Myocyte (in vitro differentiated cells): Measurements from ENCODE around the gene MZB1. TPM values are rescaled to one million over a fixed set of nuclear protein-coding genes. Genes with fewer than 3 reads are reported as not detected.

Experiments
- DNase-seq: peaks from one replicate; pipeline ENCODE4 v3.0.0-alpha.2; 2012; ENCODE audit warnings: low read depth
- polyA plus RNA-seq: library from polyadenylated mRNA; unstranded; fragments of >200 nt; gene quantifications from one replicate; pipeline ENCODE4 v1.2.1, GENCODE V29; 2012; ENCODE audit warnings: missing spikeins
- total RNA-seq: library from RNA; depleted of rRNA; stranded (reverse); fragments of >200 nt; gene quantifications from 2 replicates; pipeline ENCODE4 v1.2.3, GENCODE V29; 2014

MZB1 gene
- 0.16 TPM in 1 of 2 replicates, not detected in the other for total RNA-seq
- not detected for polyA plus RNA-seq

- peak; percentile 50 for DNase-seq
These were observed at the start of gene MZB1 for GRCh38 chr5:139389701-139390638. Gene MZB1, minus strand, starts transcription at chr5:139389913. Its CDS starts 57 bp downstream, at chr5:139389856.

GRCh38 chr5:139439013-139439903 lies 49.5 kb upstream of the MZB1 start, which contains the start of gene DNAJC18:
Gene DNAJC18, minus strand, starts transcription at chr5:139439525. Its CDS starts 80 bp downstream, at chr5:139439445.
- DNase-seq: peak; percentile 96

DNA sequence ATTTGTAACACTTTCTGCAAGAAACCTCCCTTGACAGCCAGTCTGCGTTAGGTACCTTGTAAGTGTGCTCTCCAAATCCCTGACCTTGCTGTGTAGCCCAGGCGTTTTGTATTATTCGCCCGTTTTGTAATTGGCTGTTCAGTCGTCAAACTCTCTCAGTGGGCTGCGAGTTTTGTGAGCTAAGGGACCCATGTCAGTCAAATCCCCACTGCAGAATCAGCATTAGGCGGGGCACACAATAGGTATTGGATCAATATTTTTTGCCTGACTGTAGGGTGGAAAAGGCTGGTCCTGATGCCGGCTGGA lies 48.9 kb upstream of the MZB1 start:
- no peak for DNase-seq

DNA sequence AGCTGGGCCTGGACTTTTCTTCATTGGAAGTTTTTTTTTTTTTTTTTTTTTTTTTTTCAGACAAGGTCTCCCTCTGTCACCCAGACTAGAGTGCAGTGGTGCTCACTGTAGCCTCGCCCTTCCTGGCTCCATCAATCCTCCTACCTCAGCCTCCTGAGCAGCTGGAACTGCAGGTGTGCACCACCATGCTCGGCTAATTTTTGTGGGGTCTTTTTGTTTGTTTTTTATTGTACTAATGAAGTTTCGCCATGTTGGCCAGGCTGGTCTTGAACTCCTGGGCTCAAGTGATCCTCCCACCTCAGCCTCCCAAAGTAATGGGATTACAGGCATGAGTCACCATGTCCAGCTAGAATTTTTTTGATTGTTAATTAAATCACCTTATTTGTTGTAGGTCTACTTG lies 46.0 kb upstream of the MZB1 start:
- DNase-seq: no peak

DNA sequence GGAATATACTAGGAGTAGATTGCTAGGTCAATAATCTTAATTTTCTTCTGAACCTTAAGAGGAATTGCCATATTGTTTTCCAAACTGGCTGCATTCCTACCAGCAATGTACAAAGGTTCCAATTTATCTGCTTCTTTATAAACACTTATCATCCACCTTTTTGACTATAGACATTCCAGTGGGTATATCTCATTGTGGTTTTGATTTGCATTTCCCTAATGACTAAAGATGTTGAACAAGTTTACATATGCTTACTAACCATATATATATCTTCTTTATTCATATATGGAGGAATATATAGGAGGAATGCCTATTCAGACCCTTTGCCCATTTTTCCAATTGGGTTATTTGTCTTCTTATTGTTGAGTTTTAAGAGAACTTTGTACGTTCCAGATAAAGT lies 42.0 kb upstream of the MZB1 start:
- no peak for DNase-seq

- DNase-seq: no peak
These were observed 40.3 kb upstream of the MZB1 start for GRCh38 chr5:139430015-139430414.

- DNase-seq: peak; percentile 87
These were observed 36.6 kb upstream of the MZB1 start for GRCh38 chr5:139426203-139426885.

DNA sequence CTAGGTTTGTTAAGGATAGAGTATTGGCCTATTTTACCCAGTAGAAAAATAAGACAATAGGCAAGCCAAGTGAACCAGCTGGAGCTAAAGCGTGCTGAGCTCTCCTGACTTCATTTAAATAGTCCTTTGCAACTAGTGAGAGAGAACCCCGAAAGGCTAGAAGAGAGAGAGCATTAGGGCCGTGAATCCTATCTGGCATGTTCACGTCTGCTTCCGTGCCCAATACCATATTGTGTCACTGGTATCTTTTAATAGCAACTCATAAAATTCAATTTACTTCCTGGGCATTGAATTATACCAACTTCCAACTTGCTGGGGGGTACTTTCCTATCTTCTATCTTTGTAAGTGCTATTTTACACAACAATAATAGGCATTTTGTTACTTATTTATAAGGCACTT lies 35.8 kb upstream of the MZB1 start:
- DNase-seq: no peak

DNA sequence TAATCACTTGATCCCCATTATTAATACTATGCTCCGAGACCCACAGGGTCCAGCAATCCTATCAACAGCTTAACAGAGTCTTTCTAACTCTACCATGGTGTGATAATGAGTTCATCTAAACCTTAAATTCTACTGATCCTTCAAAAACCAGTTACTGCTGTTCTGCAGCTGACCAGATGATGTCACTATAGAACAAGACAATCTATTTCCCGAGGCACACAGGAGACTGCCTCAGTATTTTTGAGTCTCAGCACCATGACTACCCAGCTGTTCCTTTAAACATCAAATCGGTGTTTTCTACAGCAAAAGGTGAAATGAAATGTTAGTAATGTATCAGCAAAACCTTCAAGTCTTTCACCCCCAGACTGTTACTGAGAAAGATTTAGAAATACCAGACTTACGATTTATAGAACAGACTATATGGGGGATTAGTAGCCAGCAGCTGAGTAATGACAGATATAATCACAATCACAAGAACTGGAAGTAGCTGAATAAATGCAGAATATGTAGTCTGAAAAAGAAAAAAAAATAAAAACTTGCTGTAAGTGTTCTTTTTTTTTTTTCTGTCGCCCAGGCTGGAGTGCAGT lies 32.7 kb upstream of the MZB1 start:
- DNase-seq: peak; percentile 82

GRCh38 chr5:139419226-139420192 lies 29.8 kb upstream of the MZB1 start:
- DNase-seq: no peak

- DNase-seq: peak; percentile 51
These were observed 29.1 kb upstream of the MZB1 start for GRCh38 chr5:139418793-139419192.

DNA sequence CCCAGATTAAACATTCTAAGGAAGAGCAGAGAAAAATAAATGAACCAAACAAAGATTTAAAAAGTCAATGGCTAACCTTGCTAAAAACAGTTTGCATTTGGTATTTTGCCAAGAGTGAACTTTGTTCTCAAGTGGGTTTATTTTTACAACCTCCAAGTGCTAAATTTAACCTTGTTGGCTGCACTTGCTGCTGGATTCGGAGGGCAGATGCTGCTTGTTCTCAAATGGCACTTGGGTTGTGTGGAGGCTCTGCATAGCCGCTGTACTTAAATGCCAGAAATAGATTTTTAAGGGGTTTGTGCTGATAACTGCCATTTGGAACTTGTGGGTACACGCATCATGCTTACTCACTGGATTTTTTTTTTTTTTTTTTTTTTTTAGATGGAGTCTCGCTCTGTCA lies 27.5 kb upstream of the MZB1 start:
- peak; percentile 97 for DNase-seq

GRCh38 chr5:139416651-139417050 lies 26.9 kb upstream of the MZB1 start:
- no peak for DNase-seq

- no peak for DNase-seq
These were observed 26.2 kb upstream of the MZB1 start for GRCh38 chr5:139415869-139416268.

DNA sequence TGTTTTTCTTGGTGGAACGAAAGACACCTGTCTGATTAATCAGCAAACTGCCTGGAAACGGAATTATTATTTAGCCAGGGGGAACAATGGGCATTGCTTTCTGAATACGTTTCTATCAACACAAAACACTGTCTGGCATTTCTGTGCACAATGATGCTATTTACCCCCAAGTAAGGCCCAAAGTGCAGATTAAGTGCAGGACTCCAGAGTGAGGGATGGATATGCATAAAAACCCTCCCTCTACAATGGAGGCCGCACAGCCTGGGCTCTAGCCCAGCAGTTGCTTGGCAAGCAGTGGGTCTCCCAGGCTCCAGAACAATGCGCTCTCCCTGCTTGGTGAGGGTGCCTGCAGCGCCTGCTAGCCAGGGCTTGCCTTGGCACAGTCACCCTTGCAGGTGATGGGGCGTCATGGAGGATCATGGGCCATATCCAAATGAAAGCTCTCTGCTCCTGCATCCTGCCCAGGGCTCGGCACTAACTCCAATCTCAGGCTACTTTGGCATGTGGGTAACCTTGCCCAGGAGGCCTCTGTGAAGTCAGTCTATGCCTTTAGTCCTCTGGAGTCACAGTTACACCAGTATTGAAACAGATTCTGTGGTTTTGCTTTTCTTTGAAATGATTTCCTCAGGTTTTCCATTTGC lies 25.6 kb upstream of the MZB1 start:
- no peak for DNase-seq

DNA sequence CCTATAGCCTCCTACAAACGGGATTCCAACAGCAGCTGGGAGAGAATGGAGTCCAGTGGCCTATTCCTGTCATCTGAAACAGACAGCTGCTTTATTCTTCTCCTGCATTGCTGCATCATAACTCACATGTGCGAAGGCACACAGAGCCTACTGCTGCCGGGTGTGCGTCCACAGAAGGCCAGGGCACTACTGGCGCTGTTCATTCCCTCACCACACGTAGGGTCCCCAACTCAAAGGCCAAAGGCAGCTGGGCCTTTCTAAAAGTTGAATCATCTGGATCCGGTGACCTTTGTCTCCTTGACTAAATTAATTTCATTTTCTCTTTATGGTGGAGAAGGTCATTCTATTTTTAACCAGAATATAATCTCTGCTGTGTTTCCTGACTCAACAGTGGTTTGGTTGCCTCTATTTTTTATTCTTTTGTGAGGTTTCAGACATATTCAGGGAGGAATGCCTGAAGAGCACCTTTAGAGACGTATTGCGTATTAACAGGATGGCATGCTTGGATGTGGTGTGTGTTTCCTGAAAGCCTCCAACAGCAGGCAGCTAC lies 24.9 kb upstream of the MZB1 start:
- peak; percentile 95 for DNase-seq

DNA sequence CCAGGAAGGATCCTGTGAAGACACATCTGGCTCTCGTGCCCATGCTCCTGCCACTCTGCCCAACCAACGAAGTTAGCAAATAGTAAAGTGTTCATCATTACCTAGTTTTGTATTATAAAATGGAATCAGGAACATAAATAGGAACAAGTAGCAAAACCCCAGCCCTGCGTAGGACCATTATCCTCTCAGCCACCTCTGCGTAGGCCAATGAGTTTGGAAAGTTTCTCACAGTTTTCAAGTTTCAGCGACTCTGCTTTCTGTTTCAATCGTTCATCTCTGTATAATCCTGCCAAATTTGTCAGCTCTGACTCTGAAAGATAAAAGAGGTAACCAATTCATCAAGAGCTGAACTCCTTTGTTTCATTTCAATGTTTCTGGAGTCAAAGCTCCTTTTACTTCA lies 24.2 kb upstream of the MZB1 start:
- DNase-seq: no peak

DNA sequence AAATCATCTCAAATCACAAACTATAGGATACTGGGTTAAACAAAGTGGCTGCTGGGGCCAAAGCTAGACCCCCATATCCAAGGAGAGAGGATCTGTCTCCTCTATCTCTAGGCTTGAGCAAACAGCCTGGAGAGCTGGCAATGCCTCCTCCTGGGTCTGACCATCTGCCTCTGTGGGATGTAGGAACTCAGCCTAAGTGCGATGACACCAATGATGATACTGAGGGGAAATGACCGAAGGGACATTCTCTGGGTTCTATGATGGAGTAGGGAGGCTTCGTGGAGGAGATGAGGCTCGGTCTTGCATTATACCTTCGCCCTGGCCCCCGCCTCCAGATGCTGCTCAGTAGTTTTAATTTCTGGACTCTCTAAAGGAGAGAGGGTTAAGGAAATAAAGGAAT lies 23.4 kb upstream of the MZB1 start:
- DNase-seq: peak; percentile 62
